ENCODE data around the gene SPRR2F. TPM values are rescaled to one million over a fixed set of nuclear protein-coding genes. Genes with fewer than 3 reads are reported as not detected.

The SPRR2F gene
- total RNA-seq, 1 donor from 2014 or later, result not detected

- TF ChIP-seq, protein P1, sequence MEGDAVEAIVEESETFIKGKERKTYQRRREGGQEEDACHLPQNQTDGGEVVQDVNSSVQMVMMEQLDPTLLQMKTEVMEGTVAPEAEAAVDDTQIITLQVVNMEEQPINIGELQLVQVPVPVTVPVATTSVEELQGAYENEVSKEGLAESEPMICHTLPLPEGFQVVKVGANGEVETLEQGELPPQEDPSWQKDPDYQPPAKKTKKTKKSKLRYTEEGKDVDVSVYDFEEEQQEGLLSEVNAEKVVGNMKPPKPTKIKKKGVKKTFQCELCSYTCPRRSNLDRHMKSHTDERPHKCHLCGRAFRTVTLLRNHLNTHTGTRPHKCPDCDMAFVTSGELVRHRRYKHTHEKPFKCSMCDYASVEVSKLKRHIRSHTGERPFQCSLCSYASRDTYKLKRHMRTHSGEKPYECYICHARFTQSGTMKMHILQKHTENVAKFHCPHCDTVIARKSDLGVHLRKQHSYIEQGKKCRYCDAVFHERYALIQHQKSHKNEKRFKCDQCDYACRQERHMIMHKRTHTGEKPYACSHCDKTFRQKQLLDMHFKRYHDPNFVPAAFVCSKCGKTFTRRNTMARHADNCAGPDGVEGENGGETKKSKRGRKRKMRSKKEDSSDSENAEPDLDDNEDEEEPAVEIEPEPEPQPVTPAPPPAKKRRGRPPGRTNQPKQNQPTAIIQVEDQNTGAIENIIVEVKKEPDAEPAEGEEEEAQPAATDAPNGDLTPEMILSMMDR (IDR thresholded peaks at IDR 0.05), result no peak
- Histone ChIP-seq H3K4me3 (no peak overlapping the region), H3K27me3 (ENCODE audit: low read depth) (no peaks in the 10 kb centered on the region), H3K27ac (no peak overlapping the region), H3K9me3 (no peaks in the 10 kb centered on the region), H3K4me1 (no peaks in the 10 kb centered on the region), H3K36me3 (no peaks in the 10 kb centered on the region)
- intact Hi-C loops (cut with DNase I), result no loop called here
- no peak for DNase-seq
- ATAC-seq, result no peak
Observed at GRCh38 chr1:153099461-153100045, 13.8 kb downstream of the SPRR2F start.

- no peak overlapping the region for H3K27ac ChIP-seq
- H3K9me3 ChIP-seq, result no peaks in the 10 kb centered on the region
- intact Hi-C loops (cut with DNase I), result no loop called here
- H3K27me3 ChIP-seq (ENCODE audit: low read depth), result no peaks in the 10 kb centered on the region
- no peaks in the 10 kb centered on the region for H3K36me3 ChIP-seq
- TF ChIP-seq, protein P1 (IDR thresholded peaks at IDR 0.05), result no peak
- DNase-seq (no peak), ATAC-seq (no peak)
- no peak overlapping the region for H3K4me3 ChIP-seq
- no peaks in the 10 kb centered on the region for H3K4me1 ChIP-seq
Observed at GRCh38 chr1:153095764-153096163, 17.6 kb downstream of the SPRR2F start.

DNA sequence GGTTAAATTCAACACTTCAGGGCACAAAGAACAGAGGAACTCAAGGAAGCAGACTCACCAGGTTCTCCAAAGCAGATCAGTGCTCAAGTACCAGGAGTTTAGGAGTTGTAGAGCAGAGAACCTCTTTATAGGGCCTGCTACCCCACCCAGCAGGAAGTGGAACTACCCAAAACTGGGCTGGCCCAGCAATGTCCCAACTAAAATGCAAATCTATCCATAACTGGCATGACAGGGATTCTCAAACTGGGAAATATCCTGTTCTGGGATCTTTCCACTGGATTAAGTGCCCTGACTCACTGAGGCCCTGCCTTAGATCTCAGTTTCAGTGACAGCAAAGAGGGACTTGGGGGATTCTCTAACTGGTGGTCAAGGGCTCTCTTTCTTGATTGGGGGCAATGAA lies 18.9 kb downstream of the SPRR2F start, which contains the start of gene SPRR2E:
Gene SPRR2E, minus strand, starts transcription at position 101 of the 400 bp plus-strand sequence. CDS start 775 bp downstream, outside the sequence.
- DNase-seq (no peak), ATAC-seq (no peak)
- no peaks in the 10 kb centered on the region for H3K4me1 ChIP-seq
- no peak within 1 kb of the TSS for H3K27ac ChIP-seq
- intact Hi-C loops (cut with DNase I), result no loop called here
- no peaks in the 10 kb centered on the region for H3K36me3 ChIP-seq
- TF ChIP-seq, protein P1 (IDR thresholded peaks at IDR 0.05), result no peak
- no peaks in the 10 kb centered on the region for H3K27me3 ChIP-seq (ENCODE audit: low read depth)
- no peaks in the 10 kb centered on the region for H3K9me3 ChIP-seq
- H3K4me3 ChIP-seq, result no peak within 1 kb of the TSS

GRCh38 chr1:153087652-153088051 lies 25.7 kb downstream of the SPRR2F start:
- no peaks in the 10 kb centered on the region for H3K27me3 ChIP-seq (ENCODE audit: low read depth)
- no peaks in the 10 kb centered on the region for H3K9me3 ChIP-seq
- no peaks in the 10 kb centered on the region for H3K4me1 ChIP-seq
- TF ChIP-seq, protein P1 (IDR thresholded peaks at IDR 0.05), result no peak
- ATAC-seq (no peak), DNase-seq (no peak)
- no peak overlapping the region for H3K27ac ChIP-seq
- H3K4me3 ChIP-seq, result no peak overlapping the region
- H3K36me3 ChIP-seq, result no peaks in the 10 kb centered on the region
- intact Hi-C loops (cut with DNase I), result no loop called here

DNA sequence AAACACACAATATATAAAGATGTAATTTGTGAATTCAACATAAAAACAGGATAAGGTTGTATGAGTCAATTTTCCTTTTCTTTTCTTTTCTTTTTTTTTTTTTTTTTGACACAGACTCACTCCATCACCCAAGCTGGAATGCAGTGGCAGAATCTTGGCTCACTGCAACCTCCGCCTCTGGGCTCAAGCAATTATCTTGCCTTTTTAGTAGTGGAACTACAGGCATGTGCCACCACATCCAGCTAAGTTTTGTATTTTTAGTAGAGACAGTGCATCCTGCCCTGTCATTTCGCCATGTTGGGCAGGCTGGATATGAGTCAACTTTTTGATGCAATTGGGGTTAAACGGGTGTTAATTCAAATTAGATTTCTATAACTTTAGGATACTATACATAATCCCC lies 31.6 kb downstream of the SPRR2F start:
- DNase-seq (no peak), ATAC-seq (no peak)
- Histone ChIP-seq H3K9me3 (peaks cover 4% of the 10 kb centered on the region), H3K36me3 (no peaks in the 10 kb centered on the region), H3K4me3 (no peak overlapping the region), H3K27ac (no peak overlapping the region), H3K27me3 (ENCODE audit: low read depth) (no peaks in the 10 kb centered on the region), H3K4me1 (no peaks in the 10 kb centered on the region)
- TF ChIP-seq, protein P1 (IDR thresholded peaks at IDR 0.05), result no peak
- intact Hi-C loops (cut with DNase I), result no loop called here
